Measurements from ENCODE around the gene ENKD1.

The ENKD1 gene

DNA sequence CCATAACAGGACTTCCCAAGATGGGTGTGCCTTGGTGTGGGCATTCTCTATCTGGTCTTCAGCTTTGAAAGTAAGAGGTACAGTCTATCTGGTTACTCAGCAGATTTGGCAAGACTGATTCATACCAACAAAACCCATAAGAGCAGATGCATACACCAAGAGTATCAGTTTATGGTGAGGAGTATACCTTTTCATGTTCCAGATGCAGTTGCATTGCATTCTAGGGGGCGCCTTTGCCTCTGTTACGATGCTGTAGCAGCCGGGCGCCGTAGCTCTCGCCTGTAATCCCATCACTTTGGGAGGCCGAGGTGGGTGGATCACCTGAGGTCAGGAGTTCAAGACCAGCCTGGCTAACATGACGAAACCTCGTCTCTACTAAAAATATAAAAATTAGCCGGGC lies 52.7 kb downstream of the ENKD1 start:
- H3K27ac ChIP-seq (ENCODE audit: low read depth, low read length, severe bottlenecking) = no peak overlapping the region
- no peaks in the 10 kb centered on the region for H3K9me3 ChIP-seq (ENCODE audit: control insufficient read depth, low read length)
- no peak overlapping the region for H3K4me3 ChIP-seq (ENCODE audit: extremely low read depth, insufficient read depth, low read length, poor library complexity, severe bottlenecking)
- 88 to 94% methylated on average over 9 to 10 of the region's 10 CpGs for WGBS, 2 experiments (ENCODE audit: insufficient coverage in 2 of 2)
- H3K4me1 ChIP-seq (ENCODE audit: control insufficient read depth, insufficient read depth, low read length, poor library complexity, severe bottlenecking) = no peaks in the 10 kb centered on the region
- peaks cover 75% of the 10 kb centered on the region for H3K36me3 ChIP-seq (ENCODE audit: control insufficient read depth, insufficient read depth, low read length)
